Right renal pelvis (tissue), 4 donors: Measurements from ENCODE around the gene GNL3. TPM values are rescaled to one million over a fixed set of nuclear protein-coding genes. Genes with fewer than 3 reads are reported as not detected.
A peak's percentile ranks its signal among the peaks of the same experiment; 100 is the strongest.
"Not testable (repeated sequence)": the region's sequence is repeated elsewhere in the genome, so short reads cannot be mapped to it uniquely, and the experiment has no call there.

ENCODE experiments used
- DNase-seq, 4 donors: peaks; one replicate each; pipeline ENCODE4 v3.0.0-alpha.2; 2013; ENCODE audit warnings: low read depth in 4 of 4, low spot score in 3 of 4, missing footprints in 1 of 4
- polyA plus RNA-seq, 4 donors: library from polyadenylated mRNA; unstranded; fragments of 120-200 nt; gene quantifications; one replicate each; pipeline ENCODE4 v1.2.1, GENCODE V29; 2013; ENCODE audit not compliant: insufficient read length in 4 of 4

Gene GNL3
- polyA plus RNA-seq, 4 donors, result 84.9 to 105 (median 100) TPM

GRCh38 chr3:52714335-52715302 lies 28.8 kb downstream of the GNL3 start:
- DNase-seq, result peak in 1 of 4 donors; percentile 14

GRCh38 chr3:52715714-52716305 lies 30.0 kb downstream of the GNL3 start:
- DNase-seq, result no peak

GRCh38 chr3:52719618-52720017 lies 33.8 kb downstream of the GNL3 start:
- no peak for DNase-seq

- no peak for DNase-seq
These were observed 35.3 kb downstream of the GNL3 start for GRCh38 chr3:52721002-52721729.

GRCh38 chr3:52721730-52722008 lies 35.8 kb downstream of the GNL3 start:
- DNase-seq, result no peak

GRCh38 chr3:52722491-52722890 lies 36.7 kb downstream of the GNL3 start:
- no peak for DNase-seq

GRCh38 chr3:52723935-52724334 lies 38.1 kb downstream of the GNL3 start:
- no peak for DNase-seq

- DNase-seq, result no peak
These were observed 38.7 kb downstream of the GNL3 start for GRCh38 chr3:52724511-52724910.

- DNase-seq, result not testable (repeated sequence)
These were observed 42.9 kb downstream of the GNL3 start for GRCh38 chr3:52728753-52729152.

GRCh38 chr3:52730681-52731080 lies 44.8 kb downstream of the GNL3 start:
- DNase-seq, result no peak

GRCh38 chr3:52731590-52731989 lies 45.8 kb downstream of the GNL3 start:
- no peak for DNase-seq

- DNase-seq, result no peak
These were observed 47.5 kb downstream of the GNL3 start for GRCh38 chr3:52733256-52733891.

GRCh38 chr3:52739730-52740129 lies 53.9 kb downstream of the GNL3 start:
- no peak for DNase-seq

GRCh38 chr3:52742418-52743041 lies 56.7 kb downstream of the GNL3 start:
- peak in 2 of 4 donors; percentile 7 to 12 for DNase-seq

- DNase-seq, result no peak
These were observed 57.3 kb downstream of the GNL3 start for GRCh38 chr3:52743152-52743551.

- no peak for DNase-seq
These were observed 57.9 kb downstream of the GNL3 start for GRCh38 chr3:52743721-52744120.
